Hematopoietic multipotent progenitor cell treated with erythropoietin and hydrocortisone succinate and interleukin-3 and kit ligand, for 6 days (in vitro differentiated cells): Measurements from ENCODE around the gene CRACDL.

Experiments
- DNase-seq: peaks from one replicate; pipeline ENCODE4 v3.0.0-alpha.2; 2015

CRACDL gene, protein sequence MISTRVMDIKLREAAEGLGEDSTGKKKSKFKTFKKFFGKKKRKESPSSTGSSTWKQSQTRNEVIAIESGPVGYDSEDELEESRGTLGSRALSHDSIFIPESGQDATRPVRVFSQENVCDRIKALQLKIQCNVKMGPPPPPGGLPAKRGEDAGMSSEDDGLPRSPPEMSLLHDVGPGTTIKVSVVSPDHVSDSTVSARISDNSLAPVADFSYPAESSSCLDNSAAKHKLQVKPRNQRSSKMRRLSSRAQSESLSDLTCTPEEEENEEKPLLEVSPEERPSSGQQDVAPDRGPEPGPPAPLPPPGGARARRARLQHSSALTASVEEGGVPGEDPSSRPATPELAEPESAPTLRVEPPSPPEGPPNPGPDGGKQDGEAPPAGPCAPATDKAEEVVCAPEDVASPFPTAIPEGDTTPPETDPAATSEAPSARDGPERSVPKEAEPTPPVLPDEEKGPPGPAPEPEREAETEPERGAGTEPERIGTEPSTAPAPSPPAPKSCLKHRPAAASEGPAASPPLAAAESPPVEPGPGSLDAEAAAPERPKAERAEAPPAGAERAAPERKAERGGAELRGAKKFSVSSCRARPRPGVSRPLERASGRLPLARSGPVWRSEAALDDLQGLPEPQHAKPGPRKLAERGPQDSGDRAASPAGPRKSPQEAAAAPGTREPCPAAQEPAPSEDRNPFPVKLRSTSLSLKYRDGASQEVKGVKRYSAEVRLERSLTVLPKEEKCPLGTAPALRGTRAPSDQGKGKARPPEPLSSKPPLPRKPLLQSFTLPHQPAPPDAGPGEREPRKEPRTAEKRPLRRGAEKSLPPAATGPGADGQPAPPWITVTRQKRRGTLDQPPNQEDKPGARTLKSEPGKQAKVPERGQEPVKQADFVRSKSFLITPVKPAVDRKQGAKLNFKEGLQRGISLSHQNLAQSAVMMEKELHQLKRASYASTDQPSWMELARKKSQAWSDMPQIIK

DNA sequence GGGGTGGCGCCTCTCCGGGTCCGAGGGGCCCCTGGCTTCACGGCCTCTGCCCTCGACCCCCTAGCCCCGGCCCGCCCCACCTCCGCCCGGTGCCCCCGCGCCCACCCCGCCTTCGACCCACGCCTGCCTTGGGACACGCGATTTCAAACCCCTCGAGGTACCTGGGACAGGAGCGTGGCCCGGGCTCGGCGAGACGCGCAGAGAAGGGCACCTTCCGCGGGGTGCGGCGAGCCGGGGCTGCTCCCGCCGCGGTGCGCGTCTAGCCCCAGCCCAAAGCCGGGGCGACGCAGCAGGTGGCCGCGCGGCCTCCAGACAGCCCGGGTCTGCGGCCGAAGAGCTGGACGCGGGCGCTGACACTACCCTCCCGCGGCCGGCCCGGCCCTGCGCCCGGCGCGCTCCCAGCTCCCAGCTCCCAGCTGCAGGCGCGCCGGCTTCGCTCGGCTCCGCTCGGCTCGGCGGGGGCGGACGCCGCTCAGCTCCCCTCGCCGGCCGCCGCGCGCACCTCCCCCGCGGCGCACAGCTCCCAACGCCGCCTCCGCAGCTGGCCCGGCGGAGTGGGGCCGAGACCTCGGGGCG, at the start of gene CRACDL:
Gene CRACDL (minus strand): TSS at position 449 of the 576 bp plus-strand sequence. CDS start 89,425 bp downstream, outside the sequence.
- DNase-seq: no peak

DNA sequence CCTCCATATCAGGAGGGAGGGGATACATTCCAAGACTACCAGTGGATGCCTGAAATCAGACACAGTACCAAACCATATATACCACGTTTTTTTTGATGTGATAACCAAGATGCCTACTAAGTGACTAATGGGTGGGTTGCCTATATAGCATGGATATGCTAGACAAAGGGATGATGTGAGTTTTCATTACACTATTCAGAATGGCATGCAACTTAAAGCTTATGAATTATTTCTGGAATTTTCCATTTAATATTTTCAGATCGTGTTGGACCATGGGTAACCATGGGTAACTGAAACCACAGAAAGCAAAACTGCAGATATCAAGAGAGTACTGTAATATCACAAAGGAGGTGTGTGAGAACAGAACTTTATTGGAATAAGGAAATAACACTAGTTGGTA, 39.6 kb upstream of the CRACDL start:
- DNase-seq: no peak

DNA sequence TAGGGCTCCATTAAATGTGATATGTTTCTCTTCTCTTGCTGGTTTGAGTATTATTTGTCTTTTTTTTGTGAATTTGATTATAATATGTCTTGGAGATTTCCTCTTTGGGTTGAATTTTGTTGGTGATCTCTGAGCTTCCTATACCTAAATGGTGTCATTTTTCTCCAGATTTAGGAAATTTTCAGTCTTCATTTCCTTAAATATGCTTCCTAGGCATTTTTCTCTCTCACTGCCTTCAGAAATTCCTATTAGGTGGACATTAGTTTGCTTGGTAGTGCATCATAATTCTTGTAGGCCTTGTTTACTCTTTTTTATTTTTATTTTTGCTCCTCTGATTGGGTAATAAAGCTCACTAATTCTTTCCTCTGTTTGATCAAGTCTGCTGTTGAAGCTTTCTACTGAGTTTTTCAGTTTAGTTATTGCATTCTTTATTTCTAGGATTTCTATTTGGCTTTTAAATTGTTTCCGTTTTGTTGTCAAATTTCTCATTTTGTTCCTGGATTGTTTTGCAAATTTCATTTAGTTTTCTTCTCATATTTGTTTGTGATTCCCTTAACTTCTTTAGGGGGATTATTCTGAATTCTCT, 36.6 kb upstream of the CRACDL start:
- DNase-seq: no peak

DNA sequence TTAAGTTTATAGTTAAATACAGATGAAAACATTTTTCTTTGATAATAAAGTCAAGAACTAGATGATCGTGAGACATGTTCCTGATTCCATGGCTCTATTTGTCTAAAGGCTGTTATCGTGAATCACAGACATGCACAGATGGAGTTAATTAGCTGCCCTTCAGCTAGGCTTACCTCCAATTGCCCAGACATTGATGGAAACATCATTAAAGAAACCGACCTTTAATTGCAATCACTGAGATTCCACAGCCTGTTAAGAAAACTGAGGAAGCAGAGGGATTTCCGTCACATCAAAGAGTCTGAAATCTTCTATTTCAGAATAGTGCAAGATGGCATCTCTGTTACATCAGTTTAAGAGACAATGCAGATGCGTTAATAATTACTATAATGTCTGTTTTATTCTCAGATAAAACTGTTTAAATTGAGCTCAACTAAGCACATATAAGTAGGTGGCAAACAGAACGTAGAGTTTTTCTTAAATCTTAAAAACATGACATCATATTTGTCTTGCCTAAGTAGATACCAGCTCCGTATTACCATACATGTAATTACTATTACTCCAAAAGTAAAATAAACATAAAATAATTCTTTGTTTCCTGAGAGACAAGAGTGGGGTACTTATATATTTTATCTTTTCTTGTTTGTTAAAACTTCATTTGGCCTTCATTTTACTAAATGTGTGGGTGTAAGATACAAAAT, 23.9 kb upstream of the CRACDL start:
- DNase-seq: no peak

DNA sequence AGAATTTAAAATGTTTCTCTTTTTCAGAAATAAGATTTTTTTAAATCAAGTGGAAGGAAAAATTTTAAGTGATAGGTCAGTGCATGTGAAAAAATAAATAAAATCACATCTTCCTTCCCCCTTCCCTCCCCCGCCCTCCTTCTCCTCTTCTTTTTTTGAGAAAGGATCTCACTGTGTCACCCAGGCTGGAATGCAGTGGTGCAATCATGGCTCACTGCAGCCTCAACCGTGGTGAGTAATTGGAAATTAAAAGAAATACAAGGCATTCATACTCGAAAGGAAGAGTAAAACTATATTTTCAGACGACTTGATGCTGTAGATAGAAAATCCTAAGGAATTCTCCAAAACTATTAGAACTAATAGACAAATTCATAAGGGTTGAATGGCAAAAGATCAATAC, 16.9 kb upstream of the CRACDL start:
- no peak for DNase-seq

DNA sequence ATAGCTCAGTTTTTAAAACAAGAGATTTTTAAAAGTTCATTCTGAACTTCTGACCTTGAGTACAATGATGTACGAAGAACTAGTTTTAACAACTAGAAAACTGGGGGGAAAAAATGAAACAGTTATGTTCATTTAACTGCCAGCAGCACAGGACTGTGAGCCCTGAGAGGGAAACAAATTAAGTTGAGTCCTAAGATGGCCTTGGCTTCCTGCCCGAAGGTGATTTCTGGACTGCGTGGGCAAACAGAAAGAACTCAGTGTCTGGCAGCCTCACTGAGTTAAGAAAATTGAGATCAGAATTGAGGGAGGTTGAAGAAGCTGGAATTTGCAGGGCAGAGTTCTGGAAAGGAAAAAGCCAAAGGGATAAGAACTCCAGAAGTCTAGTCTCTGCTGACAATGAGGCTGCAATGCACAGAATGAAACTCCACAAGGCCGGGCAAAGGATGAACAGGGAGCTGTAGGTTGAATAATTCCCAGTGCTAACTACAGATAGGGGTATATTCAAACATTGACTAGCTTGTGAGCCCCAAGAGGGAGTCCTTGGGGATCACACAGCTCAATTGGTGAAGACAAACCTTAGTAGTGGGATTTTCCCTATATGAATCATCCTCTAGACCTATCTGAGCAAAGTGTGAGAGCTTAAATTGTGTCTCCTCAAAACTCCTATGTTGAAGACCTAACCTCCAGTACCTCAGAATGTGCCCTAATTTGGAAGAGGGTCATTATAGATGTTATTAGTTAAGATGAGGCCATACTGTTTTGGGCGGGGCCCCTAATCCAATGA, 13.1 kb upstream of the CRACDL start:
- no peak for DNase-seq

DNA sequence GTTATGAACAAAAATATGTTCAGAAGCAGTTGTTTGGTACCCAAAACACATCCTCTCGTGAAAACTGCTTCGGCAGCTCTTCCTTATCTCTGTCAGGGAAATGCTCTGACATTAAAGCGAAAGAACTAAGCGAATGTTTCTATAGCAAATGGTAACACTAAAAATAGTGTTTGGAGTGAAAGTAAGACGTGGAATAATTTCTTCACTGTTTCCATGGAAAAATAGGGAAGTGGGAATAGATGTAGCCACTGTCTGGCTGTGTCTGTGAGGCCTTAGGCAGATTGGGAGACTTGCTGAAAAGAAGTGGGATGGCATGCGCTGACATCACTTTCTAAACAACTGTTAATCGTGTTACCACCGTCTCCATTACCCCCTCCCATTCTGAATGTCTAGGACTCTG, 11.5 kb upstream of the CRACDL start:
- no peak for DNase-seq

DNA sequence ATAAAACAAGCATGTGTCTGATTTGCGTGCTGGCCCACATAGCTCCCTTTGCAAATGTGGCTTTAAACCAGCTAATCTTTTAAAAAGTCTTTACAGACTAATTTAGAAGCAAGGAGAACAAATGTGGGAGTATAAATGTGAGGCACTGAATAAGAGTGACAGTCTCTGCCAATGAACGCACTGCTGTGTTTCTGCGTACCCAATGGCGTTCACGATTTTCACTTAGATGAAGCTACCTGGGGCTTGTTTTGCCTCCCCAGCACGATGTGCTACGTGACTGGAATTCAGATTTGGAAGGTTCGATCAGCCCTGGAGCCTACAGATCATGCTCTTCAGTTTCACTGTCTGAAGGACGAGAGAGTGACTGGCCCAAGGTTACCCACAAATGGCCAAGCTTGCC, 10.8 kb upstream of the CRACDL start:
- no peak for DNase-seq

DNA sequence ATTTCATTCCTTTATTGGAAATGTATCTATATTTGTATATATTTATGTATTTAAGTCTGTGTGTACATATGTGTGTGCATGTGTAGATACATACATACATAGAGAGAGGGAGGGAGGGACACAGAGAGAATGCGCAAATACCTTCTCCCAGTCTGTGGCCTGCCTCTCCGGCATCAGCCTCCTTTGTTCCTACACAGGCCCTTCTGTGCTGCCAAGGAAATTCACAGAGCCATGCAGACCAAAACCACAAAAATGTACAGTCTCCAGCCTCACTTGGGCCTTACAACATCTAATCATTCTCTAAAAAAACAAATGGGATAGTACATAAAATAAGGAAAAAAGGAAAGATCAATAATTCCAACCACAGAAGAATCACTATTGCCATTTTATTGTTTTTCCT, 8.8 kb upstream of the CRACDL start:
- DNase-seq: no peak

DNA sequence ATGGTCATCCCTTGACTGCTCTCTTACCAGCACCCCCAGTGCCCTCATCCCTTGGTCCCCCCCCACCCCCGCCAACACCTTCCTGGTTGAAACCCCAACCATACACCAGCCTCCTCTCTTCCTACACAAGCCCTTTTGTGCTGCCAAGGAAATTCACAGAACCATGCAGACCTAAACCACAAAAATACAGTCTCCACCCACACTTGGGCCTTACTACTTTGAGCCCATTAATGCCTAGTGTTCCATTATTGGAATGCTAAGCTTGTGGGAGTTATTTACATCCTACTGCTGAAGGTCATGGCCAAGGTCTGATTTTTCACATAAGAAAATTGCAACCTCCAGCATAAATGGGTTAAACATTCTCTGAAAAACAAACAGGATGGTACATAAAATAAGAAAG, 4.1 kb upstream of the CRACDL start:
- no peak for DNase-seq

DNA sequence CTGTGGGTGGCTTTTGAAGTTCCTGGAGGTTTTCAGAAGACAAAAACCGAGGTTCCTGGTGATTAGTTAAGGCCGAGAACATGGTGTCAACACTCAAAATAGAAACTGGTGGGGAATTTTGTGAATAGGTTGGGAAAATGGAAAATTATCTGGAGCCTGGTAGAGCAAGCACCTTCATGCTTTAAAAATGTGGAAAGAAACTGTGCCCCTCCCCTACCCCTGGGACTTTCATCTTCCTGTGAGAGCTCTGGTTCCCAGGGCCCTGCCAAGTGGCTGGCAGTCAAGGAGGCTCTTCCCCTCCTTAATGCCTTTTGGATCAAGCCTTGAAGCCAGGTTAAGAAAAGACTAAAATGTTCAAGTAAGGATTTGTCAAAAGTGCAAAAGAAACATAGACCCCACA, 1.9 kb upstream of the CRACDL start:
- no peak for DNase-seq

DNA sequence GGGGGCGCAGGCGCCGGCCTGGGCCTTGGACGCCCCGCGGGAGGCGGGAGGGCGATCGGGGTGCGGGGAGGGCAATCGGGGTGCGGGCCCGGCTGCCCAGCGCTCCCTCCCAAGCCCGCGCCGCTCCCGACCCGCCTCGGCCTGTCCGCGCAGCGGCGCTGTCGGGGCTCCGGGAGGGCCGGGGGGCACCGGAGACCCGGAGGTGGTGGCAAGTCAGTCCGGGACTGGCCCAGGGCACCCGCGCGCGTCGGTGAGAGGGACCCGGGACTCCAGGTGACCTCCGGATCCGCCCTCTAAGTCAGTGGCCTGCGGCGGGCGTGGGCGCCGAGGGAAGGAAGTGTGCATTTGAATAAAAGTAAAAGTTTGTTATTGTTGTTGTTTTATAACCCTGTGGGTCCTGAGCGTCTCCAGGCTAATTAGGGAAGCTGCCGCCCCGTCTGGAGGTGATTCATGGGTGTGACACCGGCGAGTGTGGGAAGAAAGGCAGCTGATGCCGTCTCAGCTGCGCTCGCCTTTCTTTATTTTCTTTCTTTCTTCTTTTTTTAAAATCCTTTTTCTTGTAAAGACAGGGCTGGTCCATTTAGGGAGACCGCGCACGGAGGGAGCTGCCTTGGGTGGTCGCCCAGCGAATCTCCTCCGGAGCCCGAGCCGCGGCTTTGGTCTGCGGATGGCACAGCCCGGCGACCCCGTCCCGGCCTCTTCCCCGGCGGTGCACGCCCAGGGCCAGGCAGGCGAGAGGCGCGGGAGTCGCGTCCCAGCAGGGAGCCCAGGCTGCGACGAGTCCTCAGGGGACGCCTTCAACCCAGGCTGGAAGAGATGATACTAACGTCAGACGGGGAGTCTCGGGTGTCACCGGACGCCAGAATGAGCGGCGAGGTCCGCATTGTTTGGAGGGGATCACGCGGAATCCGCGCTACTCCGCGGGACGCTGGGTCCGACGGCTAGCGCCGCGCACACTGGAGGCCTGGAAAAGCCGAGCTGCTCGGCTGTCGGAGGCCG, 627 bp upstream of the CRACDL start:
- no peak for DNase-seq

DNA sequence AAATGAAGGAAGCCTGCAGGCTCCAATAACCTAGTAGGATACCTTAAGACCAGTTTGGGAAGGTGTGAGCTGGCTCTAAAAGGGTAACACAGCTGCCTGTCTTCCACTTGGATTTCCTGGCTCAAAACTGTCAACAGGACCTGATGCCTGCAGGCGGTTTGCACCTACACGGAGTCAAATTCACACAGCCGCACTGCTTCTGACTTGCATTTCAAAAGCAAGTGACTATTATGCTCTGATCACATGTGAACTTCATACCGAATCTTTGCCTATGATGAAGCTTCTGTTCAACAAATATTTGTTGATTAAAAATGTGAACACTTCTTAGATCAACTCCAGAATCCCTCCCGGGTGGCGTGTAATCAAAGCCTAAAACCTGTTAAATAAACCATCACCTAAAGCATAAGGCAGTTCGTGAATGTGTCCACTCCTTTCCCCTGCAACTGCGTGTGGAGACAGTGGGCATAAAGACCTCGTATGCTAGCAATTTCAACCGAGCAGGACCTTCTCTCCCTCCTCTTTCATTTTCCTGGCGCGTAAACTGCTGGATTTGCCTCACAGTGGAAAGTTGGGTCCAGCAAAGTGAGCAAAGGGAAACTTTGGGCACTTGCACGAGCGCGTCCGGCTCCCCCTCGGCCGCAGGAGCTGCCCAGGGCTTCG, 784 bp downstream of the CRACDL start:
- no peak for DNase-seq

DNA sequence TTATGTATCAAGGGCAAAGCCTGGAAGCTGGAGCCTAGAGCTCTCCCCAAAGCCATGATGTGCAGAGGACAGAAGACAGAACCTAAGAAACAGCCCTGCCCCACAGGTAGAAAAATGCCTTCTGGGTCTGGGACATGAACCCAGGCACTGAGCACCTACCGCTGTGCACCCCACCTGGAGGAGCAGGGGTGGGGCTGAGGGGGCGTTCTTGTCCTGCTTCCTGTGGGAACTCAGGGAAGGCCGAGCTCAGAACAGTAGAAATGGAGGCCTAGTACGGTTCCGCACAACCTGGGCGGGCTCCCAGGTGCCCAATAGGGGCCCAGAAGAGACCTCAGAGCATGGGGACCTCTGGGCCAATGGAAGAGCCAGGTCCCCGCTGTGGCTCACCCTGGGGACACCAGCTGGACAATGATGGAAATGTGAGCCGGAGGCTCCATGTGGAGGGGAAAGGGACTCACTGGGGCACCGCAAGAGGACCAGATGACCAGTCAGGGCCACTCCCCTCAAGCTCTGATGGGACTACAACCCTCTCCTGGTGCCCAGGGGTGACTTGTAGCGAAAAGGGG, 3.2 kb downstream of the CRACDL start:
- no peak for DNase-seq

DNA sequence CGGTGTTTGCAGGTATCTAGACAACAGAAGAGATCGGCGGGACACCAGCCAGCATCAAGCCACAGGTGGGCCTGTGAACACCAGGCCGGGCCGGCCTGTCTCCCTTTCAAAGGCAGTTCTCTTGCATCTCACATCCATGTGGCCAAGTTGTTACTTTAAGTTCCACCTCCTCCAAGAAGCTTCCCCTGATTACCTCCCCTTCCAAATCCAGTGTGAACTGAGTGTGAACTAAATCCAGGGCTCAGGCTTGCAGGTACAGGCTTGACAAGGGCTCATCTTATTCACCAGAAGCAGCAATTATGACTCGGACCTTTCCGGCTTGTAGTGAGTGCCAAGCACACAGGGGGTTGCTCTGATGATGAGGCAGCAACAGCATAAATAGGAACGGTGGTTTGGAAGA, 3.9 kb downstream of the CRACDL start:
- DNase-seq: no peak

DNA sequence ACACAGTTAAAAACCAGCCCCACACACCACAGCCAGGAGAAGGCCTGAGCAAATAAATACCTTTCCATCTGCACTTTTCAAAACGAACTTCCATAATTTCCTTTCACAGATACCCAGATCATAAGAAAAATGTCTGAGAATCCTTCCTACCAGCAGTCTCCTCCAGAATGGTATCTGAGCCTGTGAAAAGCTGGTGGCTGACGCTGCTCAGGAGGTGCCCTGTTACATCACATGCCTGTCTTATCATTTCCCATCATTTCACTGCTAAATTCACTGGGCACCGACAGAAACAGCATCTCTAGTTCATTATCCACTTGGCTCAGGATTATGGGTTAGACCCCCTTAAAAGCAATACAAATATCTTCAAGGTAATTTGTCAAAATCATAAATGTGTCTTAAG, 4.4 kb downstream of the CRACDL start:
- DNase-seq: no peak

DNA sequence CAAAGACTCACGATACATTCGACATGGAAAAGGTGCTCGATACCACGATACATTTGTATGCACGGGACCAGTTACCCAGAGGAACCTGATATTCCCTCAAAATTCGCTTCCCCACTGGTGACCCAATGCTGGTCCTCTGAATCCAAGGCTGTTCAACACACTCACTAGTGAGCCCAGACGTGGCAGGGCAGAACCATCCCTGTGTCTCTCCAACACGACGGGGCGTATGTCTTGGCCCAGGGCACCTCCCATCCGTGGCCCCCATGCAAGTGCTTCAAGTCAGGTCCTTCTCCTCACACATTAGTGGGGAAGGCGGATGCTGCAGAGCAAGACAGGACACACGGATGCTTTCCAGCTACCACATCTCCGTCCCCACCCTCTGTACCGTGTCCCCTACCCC, 6.1 kb downstream of the CRACDL start:
- no peak for DNase-seq

DNA sequence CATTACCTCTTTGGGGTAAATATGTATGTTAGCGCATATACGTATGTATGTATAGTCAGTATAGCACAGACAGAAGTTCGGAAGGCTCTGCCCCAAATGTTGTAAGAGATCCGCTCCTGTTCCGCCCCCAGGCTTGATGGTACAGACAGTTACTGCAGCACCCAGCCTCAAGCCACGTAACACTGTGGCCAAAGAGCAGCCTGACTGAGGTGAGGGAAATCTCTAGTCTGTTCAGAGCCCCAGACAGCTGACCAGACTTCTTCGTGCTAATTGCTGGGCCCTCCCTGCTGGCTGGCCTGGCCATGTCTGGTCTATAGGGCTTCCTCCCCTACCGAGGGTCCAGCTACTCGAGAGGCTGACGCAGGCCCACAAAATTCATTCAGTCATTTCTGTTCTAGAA, 7.8 kb downstream of the CRACDL start:
- no peak for DNase-seq

DNA sequence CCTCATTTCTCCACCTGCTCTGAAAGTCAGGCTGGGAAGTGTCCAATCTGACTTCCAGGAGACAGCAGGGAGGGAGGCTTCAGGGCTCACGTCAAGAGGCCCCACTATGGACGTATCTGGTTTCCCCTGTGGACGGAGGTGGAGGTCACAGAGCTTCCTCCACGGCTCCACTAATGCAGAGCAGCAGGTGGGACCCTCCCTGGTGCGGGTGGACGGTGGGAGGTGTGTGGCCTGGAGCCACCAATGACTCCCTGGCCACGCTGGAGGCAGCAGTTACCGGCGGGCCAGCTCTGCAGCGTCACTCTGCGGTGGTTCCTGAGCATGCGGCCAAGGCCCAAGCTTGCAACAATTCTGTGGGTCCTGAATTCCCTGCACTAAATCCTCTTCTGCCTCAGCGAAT, 9.0 kb downstream of the CRACDL start:
- DNase-seq: no peak

DNA sequence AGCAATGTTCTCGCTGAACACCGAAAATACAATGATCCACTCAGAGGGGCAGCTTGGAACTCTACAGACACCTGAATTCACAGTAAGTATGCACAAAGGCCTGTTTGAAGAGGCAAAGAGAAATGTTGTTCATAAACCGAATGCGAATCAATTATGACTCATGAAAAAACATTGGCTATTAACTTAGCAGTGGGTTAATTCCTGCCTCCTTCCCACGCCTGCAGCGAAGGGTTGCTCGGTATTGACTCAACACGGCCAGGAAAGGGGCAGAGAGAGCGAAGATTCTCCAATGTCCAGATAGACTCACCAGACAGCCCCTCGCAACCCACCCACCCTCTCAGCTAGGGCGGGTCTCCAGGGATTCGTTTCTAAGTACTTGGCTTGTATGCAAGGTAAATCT, 9.4 kb downstream of the CRACDL start:
- DNase-seq: no peak
